8988T (cell line): Measurements from ENCODE around the gene MXRA8.

ENCODE experiments used
- DNase-seq: peaks from one replicate; pipeline ENCODE4 v3.0.0; 2011

Gene MXRA8

DNA sequence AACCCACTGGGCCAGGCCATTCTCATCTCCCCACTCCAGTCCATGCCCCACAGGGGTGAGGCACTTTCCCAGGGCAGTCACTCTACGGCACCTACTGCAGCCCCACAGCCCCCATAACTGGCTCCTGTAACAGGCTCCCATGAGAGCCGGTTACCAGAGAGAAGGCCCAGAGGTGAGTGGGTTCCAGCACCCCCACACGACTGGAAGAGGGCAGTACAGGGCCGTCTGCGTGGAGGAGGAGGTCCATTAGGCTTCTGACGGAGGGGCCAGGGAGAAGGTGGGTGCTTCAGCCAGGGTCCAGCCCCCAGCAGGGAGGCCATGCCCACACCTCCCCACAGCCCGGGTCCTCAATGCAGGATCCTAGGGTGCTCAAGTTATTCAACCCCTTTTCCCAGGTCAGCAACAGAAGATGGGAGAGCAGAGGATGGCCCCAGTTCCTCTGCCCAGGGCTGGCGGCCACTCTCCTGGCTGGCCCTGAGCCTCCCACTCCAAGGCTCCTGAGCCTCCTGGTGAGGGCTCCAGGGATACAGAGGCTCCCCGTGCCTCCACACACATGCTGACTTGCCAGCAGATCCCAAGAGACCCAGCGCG, 52.2 kb downstream of the MXRA8 start:
- DNase-seq = no peak

DNA sequence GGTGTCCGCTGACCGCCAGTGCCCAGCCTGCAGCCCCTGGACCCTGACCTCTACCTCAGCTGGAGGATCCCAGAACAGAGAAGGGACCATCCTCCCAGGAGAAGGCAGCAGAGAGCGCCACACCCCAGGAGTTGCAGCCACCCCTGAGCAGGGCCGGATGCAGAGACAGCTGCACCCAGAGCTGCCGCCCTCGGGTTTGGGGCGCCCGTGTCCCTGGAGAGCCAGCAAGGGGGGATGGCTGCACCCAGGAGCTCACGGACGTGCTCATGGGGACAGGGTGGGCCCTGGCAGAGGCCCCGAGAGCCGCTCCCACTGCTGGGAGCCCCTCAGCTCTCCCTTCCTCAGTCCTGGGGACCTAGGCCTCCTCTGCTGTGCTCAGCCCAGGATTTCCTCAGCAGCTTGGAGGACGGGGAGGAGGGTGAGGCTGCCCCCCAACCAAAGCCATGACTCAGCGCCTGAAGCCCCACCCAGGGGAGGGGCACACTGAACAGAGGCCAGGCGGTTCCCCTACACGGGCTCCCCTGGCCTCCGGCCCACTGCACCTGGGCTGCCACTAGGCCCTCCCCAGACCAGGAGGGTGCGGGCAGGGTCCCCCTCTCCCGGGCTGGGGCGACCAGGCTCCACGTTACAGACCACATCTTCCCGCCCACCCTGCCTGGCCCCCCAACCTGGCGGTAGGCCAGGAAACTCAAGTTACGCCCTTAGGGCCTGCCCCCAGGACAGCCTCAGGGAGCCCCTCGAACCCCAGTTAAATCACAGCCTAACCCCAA, 52.9 kb downstream of the MXRA8 start:
- DNase-seq = no peak

DNA sequence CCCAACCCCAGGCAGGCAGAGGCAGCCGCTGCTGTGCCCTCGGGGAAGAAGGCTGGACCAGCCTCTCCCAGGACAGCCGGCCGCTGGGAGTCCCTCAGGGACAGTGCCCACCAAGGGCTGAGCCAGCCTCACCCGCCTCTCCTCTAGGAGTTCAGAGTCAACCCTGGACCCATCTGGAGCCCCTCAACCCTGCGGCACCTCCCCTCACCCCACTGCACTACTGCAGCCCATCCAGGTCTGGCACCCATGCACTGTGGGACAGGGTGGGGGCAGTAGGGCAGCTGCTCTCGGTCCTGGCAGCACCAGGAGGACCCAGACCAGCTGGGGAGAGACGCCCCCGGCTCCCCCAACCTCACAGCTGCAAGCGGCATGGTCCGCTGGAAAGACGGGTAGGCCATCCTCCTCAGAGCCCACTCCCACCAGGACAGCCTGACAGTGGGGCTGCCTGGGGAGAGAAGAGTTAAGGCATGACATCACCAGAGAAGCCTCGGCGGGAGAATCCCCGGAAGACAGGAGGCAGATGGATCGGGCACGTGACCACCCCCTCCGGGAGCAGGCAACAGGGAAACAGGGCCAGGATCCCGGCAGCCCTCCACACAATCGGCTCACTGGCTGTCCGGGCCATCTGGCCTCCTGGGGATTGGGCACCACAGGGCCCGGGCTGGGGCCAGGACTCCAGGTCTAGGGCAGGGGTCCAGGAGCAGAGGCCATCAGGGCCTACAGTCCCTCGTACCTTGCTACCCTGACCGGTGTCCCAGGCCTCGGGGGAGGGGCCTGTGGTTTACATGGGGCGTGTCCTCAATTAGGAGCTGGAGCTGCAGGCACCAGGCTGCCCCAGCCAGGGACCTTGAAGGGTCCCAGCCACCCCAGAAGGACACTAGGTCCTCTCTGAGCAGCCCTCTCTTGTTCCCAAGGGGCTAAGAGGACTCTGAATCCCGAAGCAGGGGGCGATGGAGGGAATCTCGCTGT, 53.7 kb downstream of the MXRA8 start:
- no peak for DNase-seq

DNA sequence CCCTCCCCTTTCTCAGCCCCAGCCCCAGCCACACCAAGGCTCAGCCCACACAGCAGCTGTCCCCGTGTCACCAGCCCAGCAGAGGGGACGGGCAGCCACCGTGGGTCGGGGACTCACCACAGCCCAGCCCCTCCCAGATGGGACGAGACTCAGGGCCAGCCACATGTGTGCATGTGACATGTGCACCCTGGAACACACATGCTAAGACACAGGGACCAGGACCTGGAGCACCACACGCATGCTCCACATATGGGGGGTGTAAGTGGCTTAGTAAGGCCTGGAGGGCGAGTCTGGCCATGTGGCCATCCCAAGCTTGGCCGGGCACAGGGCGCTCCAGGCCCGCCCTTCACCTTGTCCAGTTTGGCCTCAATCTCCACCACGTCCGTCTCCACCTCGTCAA, 54.6 kb downstream of the MXRA8 start:
- DNase-seq = no peak

DNA sequence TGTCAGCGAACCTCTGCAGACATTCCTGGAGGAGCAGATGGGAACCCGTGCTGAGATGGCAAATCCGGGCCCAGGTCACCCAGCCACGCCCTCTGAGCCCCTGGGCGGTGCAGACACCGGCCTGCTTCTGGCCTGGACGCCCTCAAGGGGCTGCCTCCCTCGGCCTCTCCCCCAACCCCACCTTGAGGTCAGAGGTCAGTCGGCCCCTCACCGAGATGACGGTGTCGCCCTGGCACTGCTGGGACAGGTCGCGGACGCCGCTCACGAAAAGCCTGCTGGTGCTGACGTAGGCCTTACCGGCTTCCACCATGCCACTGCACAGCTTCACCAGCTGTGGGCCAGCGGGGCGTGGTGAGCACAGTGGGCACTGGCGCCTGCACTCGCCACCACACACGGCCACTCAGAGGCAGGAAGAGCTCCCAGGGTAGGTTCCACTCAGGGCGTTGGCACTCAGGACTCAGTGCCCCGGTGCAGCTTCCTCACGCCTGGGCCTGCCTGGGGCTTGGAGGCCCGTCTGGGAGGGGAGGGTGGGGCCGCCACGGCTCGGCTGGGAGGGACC, 55.3 kb downstream of the MXRA8 start:
- DNase-seq = no peak
